Heart left ventricle (tissue), 16 donors: ENCODE results near the gene ETFB. TPM values are rescaled to one million over a fixed set of nuclear protein-coding genes. Genes with fewer than 3 reads are reported as not detected.

Experiments
- ATAC-seq, 4 donors: fragments of 200-7000 bp; cut with Tn5 transposase; one replicate each; pipeline ENCODE4 v1.9.1; 2020 to 2022; ENCODE audit warnings: moderate library complexity in 4 of 4, mild to moderate bottlenecking in 3 of 4, moderate number of reproducible peaks in 1 of 4
- DNase-seq, 5 donors: peaks; one replicate each; pipeline ENCODE4 v3.0.0-alpha.2; 2020
- H3K27ac ChIP-seq, 12 donors: fragments of 200-600 bp; sonication (generic) in 4 of 12; one replicate each; pipeline versions ENCODE4 v1.5.0 to v1.8.0; 2016 to 2022; ENCODE audit warnings: mild to moderate bottlenecking in 2 of 12
- H3K27me3 ChIP-seq, 9 donors: fragments of 200-600 bp; sonication (generic) in 2 of 9; one replicate each; pipeline versions ENCODE4 v1.5.1 to v1.8.0; 2016 to 2022; ENCODE audit warnings: mild to moderate bottlenecking in 3 of 9
- H3K36me3 ChIP-seq, 9 donors: fragments of 200-600 bp; sonication (generic) in 2 of 9; one replicate each; pipeline versions ENCODE4 v1.5.0 to v1.8.0; 2018 to 2022; ENCODE audit warnings: mild to moderate bottlenecking in 2 of 9
- H3K4me1 ChIP-seq, 12 donors: fragments of 200-600 bp; sonication (generic) in 4 of 12; one replicate each; pipeline versions ENCODE4 v1.5.0 to v1.8.0; 2016 to 2022; ENCODE audit warnings: mild to moderate bottlenecking in 3 of 12
- H3K4me3 ChIP-seq, 12 donors: fragments of 200-600 bp; sonication (generic) in 4 of 12; one replicate each; pipeline versions ENCODE4 v1.5.0 to v1.8.0; 2017 to 2022; ENCODE audit warnings: mild to moderate bottlenecking in 9 of 12, moderate library complexity in 4 of 12
- H3K9me3 ChIP-seq, 12 donors: fragments of 200-600 bp; sonication (generic) in 4 of 12; one replicate each; pipeline versions ENCODE4 v1.5.0 to v1.8.0; 2016 to 2022; ENCODE audit warnings: mild to moderate bottlenecking in 1 of 12
- CTCF ChIP-seq, 12 donors: fragments of 200-600 bp; sonication (generic) in 4 of 12; IDR thresholded peaks; one replicate each; pipeline versions ENCODE4 v1.5.0 to v1.8.0; 2018 to 2022; ENCODE audit warnings: antibody characterized with exemption in 12 of 12, mild to moderate bottlenecking in 5 of 12
- POLR2A ChIP-seq, 2 donors: fragments of 450-650 bp; IDR thresholded peaks; one replicate each; pipeline ENCODE4 v1.6.1; 2017; ENCODE audit warnings: antibody characterized with exemption in 2 of 2, mild to moderate bottlenecking in 2 of 2, moderate library complexity in 2 of 2
- WGBS, 4 donors: extraction: QIAGEN DNeasy Blood & Tissue Kit in 2 of 4; methylation state at CpG; one replicate each; pipeline versions ENCODE4 v1.1.5 to v1.1.7; 2013 to 2018; 5-methylcytosine and 5-hydroxymethylcytosine counted together
- intact Hi-C, 10 donors: fragments of 100-400 bp; cut with DNase I; formaldehyde crosslinking; loops; one replicate each; pipeline versions ENCODE4 v1.11.1 to v1.14.2; 2022
- polyA plus RNA-seq, 2 donors: library from polyadenylated mRNA; stranded (reverse); fragments of 200-250 nt; gene quantifications; one replicate each; pipeline ENCODE4 v1.2.3, GENCODE V29; 2013
- total RNA-seq, 9 donors: library from RNA; depleted of rRNA in 2 of 9; stranded (reverse); fragments of >200 nt in 2 of 9; fragmentation: NEBNext Ultra II Directional in 3 of 9; extraction: Animal tissue kit (Norgen Biotek cat#: 25700) in 3 of 9; gene quantifications; one replicate each; pipeline versions ENCODE4 v1.1.0 to v1.2.4, GENCODE V29; 2016 to 2023
- donor health status: ischemic (EF 13 %, LVEDD 7.1; RV severe dilation, severe dysfunction).
- donor health status: healthy with polysubstance abuse.
- donor health status: DM: no; HTN: yes; CAD: no.
- donor health status: DM: no; HTN: no; CAD: no.
- donor health status: ischemic (EF 25% LVEDD 6.9; RV normal size, moderate dysfunction).
- donor health status: ischemic (EF 25% LVEDD 5.7; RV mildly dilated, moderate dysfunction).
- donor health status: healthy.
- donor health status: DM: yes; HTN: yes; CAD: no.
- donor health status: ischemic (EF 35%, LVEDD 5.7; RV mildly dilated, moderate dysfunction).
- donor health status: nonischemic (EF 11% LVEDD 7.7; RV severe dilation, severe dysfunction).
- donor health status: DM: yes; HTN: yes; CAD: no.
- donor health status: PGD.
- donor health status: ischemic (EF 29% LVEDD 5.4; RV normal size, mild dysfunction).
- donor health status: nonischemic (EF 23%, LVEDD 6.1; RV moderate dilation, normal function).

ETFB gene
- total and polyA plus RNA-seq, 11 donors = 206 to 835 (median 301) TPM

- Histone ChIP-seq H3K4me1 (peaks cover 0 to 22% (median 12%) of the 10 kb centered on the region in 12 donors), H3K9me3 (no peaks in the 10 kb centered on the region), H3K36me3 (peaks cover 0 to 36% (median 28%) of the 10 kb centered on the region in 9 donors), H3K4me3 (no peak overlapping the region), H3K27ac (no peak overlapping the region), H3K27me3 (no peaks in the 10 kb centered on the region)
- no peak for ATAC-seq
- TF ChIP-seq POLR2A (IDR thresholded peaks at IDR 0.05) = no peak
- TF ChIP-seq CTCF (IDR thresholded peaks at IDR 0.05) = no peak
- DNase-seq = no peak
- intact Hi-C loops = loop anchor here in 2 of 10 donors (10.0 kb wide), 1 partner anchor 52 kb away; the partner anchor contains the start of gene C19orf84 (in 2 of the 2)
- 45 to 47% (median 46%) methylated on average over 9 of the region's 9 CpGs for WGBS, 4 donors
Measured at GRCh38 chr19:51342631-51343569, 23.3 kb downstream of the ETFB start.

GRCh38 chr19:51341976-51342580, 24.1 kb downstream of the ETFB start, which contains the start of gene VSIG10L:
VSIG10L (minus strand) TSS chr19:51342139; CDS start chr19:51342124, 15 bp downstream.
- Histone ChIP-seq H3K9me3 (no peaks in the 10 kb centered on the region), H3K27ac (peak within 1 kb of the TSS in 1 of 12 donors; percentile 88), H3K4me3 (no peak within 1 kb of the TSS), H3K27me3 (no peaks in the 10 kb centered on the region), H3K36me3 (peaks cover 0 to 27% (median 20%) of the 10 kb centered on the region in 9 donors), H3K4me1 (peaks cover 0 to 22% (median 12%) of the 10 kb centered on the region in 12 donors)
- ATAC-seq (no peak), DNase-seq (no peak)
- intact Hi-C loops = loop anchor here in 4 of 10 donors (2.0 to 10.0 kb wide), 2 partner anchors 23 to 53 kb away; partner anchors contain the start of gene C19orf84 (in 2 of the 4)
- 35 to 46% (median 43%) methylated on average over 3 of the region's 3 CpGs for WGBS, 4 donors
- TF ChIP-seq POLR2A (IDR thresholded peaks at IDR 0.05) = no peak

GRCh38 chr19:51341066-51341465, 25.1 kb downstream of the ETFB start:
- H3K4me3 ChIP-seq = no peak overlapping the region
- H3K27me3 ChIP-seq = no peaks in the 10 kb centered on the region
- ATAC-seq (no peak), DNase-seq (no peak)
- peaks cover 0 to 22% (median 12%) of the 10 kb centered on the region in 12 donors for H3K4me1 ChIP-seq
- intact Hi-C loops = loop anchor here in 4 of 10 donors (2.0 to 10.0 kb wide), 2 partner anchors 24 to 54 kb away; partner anchors contain the start of gene C19orf84 (in 2 of the 4)
- peaks cover 0 to 17% (median 11%) of the 10 kb centered on the region in 9 donors for H3K36me3 ChIP-seq
- no peak for TF ChIP-seq CTCF (IDR thresholded peaks at IDR 0.05)
- H3K9me3 ChIP-seq = no peaks in the 10 kb centered on the region
- 93 to 95% (median 94%) methylated on average over 11 to 18 of the region's 18 CpGs for WGBS, 4 donors
- H3K27ac ChIP-seq = peak overlapping the region in 2 of 12 donors; percentile 71 to 88

- H3K27ac ChIP-seq = peak overlapping the region in 11 of 12 donors; percentile 24 to 88 (median 62)
- H3K27me3 ChIP-seq = no peaks in the 10 kb centered on the region
- DNase-seq (peak; percentile 97 to 99 (median 98)), ATAC-seq (peak; percentile 95 to 98 (median 96))
- peaks cover 0 to 11% (median 5%) of the 10 kb centered on the region in 9 donors for H3K36me3 ChIP-seq
- H3K9me3 ChIP-seq = no peaks in the 10 kb centered on the region
- TF ChIP-seq POLR2A (IDR thresholded peaks at IDR 0.05) (peak in 1 of 2 donors; percentile 44), CTCF (IDR thresholded peaks at IDR 0.05) (peak in 6 of 12 donors; percentile 28 to 47 (median 36))
- peak overlapping the region; percentile 7 to 75 (median 62) for H3K4me3 ChIP-seq
- intact Hi-C loops = loop anchor here in 8 of 10 donors (1.0 to 10.0 kb wide), 11 partner anchors 25 to 317 kb away; partner anchors contain the start of genes C19orf84 (in 4 of the 8), ETFB (in 2 of the 8) and CLDND2 (in 1 of the 8)
- peaks cover 0 to 22% (median 12%) of the 10 kb centered on the region in 12 donors for H3K4me1 ChIP-seq
- 1 to 3% (median 2%) methylated on average over 40 to 107 of the region's 107 CpGs for WGBS, 4 donors
Measured at GRCh38 chr19:51339687-51340656, 26.2 kb downstream of the ETFB start.
